H1 (cell line): ENCODE measurements around the gene B9D1.

Source experiments
- ATF2 ChIP-seq: IDR thresholded peaks from 2 replicates; pipeline ENCODE4 v1.6.1; 2012; ENCODE audit warnings: low read length, inconsistent platforms
- ATF3 ChIP-seq: IDR thresholded peaks from 2 replicates; pipeline ENCODE4 v1.6.1; 2011; ENCODE audit warnings: low read depth, mild to moderate bottlenecking, low read length; ENCODE audit not compliant: insufficient read depth
- BCL11A ChIP-seq, 2 experiments: IDR thresholded peaks; one replicate each; pipeline ENCODE4 v1.6.1; 2011; ENCODE audit warnings: low read depth in 2 of 2, low read length in 2 of 2, mild to moderate bottlenecking in 2 of 2
- CTCF ChIP-seq, 3 experiments: IDR thresholded peaks; 1 replicate in 2 of 3; 2 replicates in 1 of 3; pipeline versions ENCODE4 v1.5.1 to v1.6.1; 2011; ENCODE audit warnings: low read length in 3 of 3, mild to moderate bottlenecking in 3 of 3, inconsistent platforms in 2 of 3, low read depth in 1 of 3, moderate library complexity in 1 of 3; ENCODE audit not compliant: insufficient read depth in 1 of 3; ENCODE audit errors: control extremely low read depth in 1 of 3
- EZH2 ChIP-seq: fragments of 200-600 bp; sonication (generic); IDR thresholded peaks from 2 replicates; pipeline ENCODE4 v1.7.1; 2012; ENCODE audit warnings: low read depth, mild to moderate bottlenecking, moderate library complexity, low read length, inconsistent platforms; ENCODE audit not compliant: severe bottlenecking
- FOSL1 ChIP-seq: IDR thresholded peaks from 2 replicates; pipeline ENCODE4 v1.6.1; 2011; ENCODE audit warnings: mild to moderate bottlenecking, low read depth, low read length, moderate library complexity; ENCODE audit not compliant: insufficient read depth
- MAFK ChIP-seq: IDR thresholded peaks from 2 replicates; pipeline ENCODE4 v1.6.1; 2012; ENCODE audit warnings: low read depth, mild to moderate bottlenecking, improper control_type of control experiment, low read length
- POLR2A ChIP-seq, 2 experiments: IDR thresholded peaks; 1 replicate in 1 of 2; 2 replicates in 1 of 2; pipeline ENCODE4 v1.6.1; 2011; ENCODE audit warnings: low read depth in 2 of 2, low read length in 2 of 2, mild to moderate bottlenecking in 2 of 2; ENCODE audit errors: control extremely low read depth in 1 of 2
- POLR2AphosphoS5 ChIP-seq: IDR thresholded peaks from 2 replicates; pipeline ENCODE4 v1.6.1; 2011; ENCODE audit warnings: low read depth, low read length
- RAD21 ChIP-seq, 2 experiments: IDR thresholded peaks in 1 of 2; conservative IDR thresholded peaks in 1 of 2; 2 replicates each; pipeline ENCODE4 v1.6.1; 2011; ENCODE audit warnings: low read depth in 2 of 2, low read length in 2 of 2, improper control_type of control experiment in 1 of 2, inconsistent platforms in 1 of 2, mild to moderate bottlenecking in 1 of 2, moderate library complexity in 1 of 2

DNA sequence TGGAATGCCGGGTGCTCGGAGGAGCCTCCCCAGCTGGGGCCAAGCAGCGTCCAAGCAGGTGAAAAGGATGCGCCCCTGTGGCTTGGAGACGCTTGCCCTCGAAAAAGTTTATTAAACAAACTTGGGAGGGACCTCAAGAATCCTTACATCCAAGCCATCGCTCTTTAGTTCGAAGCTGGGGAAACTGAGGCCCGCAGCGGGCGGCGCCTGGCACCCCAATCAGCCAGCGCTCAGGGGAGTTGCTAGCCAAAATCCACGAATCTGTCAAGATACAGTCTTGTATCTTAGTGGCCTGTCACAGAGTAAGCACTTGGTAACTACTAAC lies 553 bp upstream of the B9D1 start:
- no peak for TF ChIP-seq CTCF (IDR thresholded peaks at IDR 0.05; ENCODE audit: control extremely low read depth in 1 of 3, insufficient read depth in 1 of 3, low read depth in 1 of 3, low read length in 3 of 3)
- TF ChIP-seq POLR2A (IDR thresholded peaks at IDR 0.05; ENCODE audit: control extremely low read depth in 1 of 2, low read depth in 2 of 2, low read length in 2 of 2) = no peak
- no peak for TF ChIP-seq RAD21 (IDR thresholded peaks at IDR 0.05 in 1 of 2, conservative IDR thresholded peaks at IDR 0.05 in 1 of 2; ENCODE audit: low read depth in 2 of 2, low read length in 2 of 2)
- TF ChIP-seq FOSL1 = no peak
- 0 out of 2 replicates have a peak, but pooled peaks have one; percentile 7 for TF ChIP-seq POLR2AphosphoS5
- no peak for TF ChIP-seq EZH2
- TF ChIP-seq ATF2 = no peak
- no peak for TF ChIP-seq ATF3
- no peak for TF ChIP-seq MAFK
- TF ChIP-seq BCL11A (IDR thresholded peaks at IDR 0.05; ENCODE audit: low read depth in 2 of 2, low read length in 2 of 2) = no peak
